GM19035 (cell line): ENCODE results near the gene COASY.
"Not testable (repeated sequence)": the region's sequence is repeated elsewhere in the genome, so short reads cannot be mapped to it uniquely, and the experiment has no call there.

Experiments
- ATAC-seq: cut with Tn5 transposase; IDR thresholded peaks from one replicate; pipeline ENCODE4 v1.9.1; 2021; ENCODE audit not compliant: unreplicated experiment

Gene COASY

DNA sequence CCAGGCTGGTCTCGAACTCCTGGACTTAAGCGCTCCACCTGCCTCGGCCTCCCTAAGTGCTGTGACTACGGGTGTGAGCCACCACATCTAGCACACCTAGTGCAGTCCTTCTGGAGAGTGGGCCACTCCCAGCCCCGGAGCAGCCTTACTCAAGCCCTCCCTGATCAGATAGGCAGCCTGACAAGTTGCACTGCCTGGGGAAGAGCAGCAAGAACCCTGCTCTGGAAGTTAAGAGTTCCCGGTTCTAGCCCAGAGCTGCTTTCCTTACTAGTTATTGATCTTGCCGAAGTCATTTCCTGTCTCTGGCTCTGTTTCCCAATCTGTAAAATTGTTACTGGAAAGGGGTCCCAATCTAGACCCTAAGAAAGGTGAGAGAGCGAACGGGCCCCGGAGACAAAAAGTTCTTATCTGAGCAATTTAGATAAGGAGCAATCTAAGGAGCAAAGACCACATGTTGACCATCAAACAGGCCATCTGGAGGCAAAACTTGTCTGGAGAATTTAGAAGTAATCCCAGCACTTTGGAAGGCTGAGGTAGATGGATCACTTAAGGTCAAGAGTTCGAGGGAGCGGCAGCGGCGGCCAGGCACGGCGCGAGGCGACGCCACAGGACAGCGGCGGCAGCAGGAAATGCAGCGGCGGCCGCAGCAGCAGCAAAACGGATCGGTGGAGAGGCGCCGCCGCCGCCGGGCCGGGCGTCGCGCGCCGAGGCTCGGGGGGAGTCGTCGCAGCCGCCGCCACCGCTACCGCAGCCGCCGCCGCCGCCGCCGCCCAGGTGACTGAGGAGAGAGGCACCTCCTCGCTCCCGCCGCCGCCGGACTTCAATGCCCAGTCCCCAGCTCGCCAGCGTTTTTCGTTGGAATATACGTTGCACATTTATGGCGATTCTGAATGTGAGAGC lies 30.2 kb upstream of the COASY start:
- no peak for ATAC-seq

DNA sequence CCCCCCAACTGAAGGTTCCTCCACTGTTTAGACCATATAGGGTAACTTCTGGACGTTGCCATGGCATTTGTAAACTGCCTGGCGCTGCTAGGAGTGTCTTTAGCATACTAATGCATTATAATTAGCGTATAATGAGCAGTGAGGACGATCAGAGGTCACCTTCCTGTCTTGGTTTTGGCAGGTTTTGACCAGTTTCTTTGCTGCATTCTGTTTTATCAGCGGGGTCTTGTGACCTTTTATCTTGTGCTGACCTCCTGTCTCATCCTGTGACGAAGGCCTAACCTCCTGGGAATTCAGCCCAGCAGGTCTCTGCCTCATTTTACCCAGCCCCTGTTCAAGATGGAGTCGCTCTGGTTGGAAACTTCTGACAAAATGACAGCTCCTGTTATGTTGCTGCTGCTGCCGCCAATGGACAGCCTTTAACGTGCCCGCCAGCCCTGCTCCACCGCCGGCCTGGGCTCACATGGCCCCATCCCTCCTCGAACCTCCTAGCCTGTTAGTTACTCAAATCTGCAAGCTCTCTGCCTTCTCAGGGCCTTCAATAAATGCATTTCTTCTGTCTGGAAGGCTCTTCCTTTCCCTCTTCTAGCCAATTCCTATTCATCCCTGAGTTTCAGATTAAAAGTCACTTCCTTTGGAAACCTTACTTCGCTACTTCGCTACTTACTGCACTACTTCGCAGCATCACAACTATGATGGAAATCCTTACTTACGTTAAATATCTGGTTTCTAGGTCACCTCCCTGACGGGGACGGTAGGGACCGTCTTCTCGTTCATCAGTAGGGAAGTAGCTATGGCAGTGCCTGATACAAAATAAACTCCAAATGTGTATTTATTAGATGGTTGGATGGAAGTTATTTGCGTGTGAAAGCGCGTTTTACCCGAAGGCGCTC lies 26.5 kb upstream of the COASY start:
- no peak for ATAC-seq

DNA sequence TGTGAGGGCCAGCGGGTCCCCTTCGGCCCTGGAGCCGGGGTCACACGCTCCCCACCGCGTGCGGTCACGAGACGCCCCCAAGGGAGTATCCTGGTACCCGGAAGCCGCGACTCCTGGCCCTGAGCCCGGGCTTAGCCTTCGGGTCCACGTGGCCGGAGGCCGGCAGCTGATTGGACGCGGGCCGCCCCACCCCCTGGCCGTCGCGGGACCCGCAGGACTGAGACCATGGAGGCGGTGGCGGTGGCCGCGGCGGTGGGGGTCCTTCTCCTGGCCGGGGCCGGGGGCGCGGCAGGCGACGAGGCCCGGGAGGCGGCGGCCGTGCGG lies 25.9 kb upstream of the COASY start, which contains the start of gene NAGLU:
TSS of gene NAGLU (plus strand) at position 194 of the 324 bp plus-strand sequence. CDS start at position 226, 32 bp downstream.
- ATAC-seq = peak; percentile 84

DNA sequence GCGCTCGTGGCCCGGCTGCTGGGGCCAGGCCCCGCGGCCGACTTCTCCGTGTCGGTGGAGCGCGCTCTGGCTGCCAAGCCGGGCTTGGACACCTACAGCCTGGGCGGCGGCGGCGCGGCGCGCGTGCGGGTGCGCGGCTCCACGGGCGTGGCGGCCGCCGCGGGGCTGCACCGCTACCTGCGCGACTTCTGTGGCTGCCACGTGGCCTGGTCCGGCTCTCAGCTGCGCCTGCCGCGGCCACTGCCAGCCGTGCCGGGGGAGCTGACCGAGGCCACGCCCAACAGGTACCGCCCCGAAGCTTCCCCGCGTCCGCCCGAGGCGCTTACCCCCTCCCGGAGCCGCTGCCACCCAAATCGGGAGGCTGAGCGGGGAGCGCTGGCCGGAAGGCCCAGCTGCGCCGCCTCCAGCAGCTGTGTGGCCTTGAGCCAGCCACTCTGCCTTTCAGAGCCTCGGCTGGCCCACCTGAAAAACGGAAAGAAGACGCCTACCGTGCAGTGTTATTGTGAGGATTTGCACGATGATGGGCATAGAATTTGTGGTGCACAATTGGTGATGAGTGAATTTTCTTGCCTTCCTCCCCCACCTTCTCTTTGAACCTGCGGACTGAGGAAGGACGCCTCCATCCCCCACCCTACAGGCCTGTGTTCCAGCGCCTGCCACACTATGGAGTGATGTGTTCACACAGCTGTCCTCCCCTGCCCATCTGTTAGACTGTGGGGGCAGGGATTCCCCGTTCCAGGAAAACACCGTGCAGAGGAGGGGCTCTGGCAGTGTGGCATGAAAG lies 25.4 kb upstream of the COASY start:
- peak; percentile 60 for ATAC-seq

DNA sequence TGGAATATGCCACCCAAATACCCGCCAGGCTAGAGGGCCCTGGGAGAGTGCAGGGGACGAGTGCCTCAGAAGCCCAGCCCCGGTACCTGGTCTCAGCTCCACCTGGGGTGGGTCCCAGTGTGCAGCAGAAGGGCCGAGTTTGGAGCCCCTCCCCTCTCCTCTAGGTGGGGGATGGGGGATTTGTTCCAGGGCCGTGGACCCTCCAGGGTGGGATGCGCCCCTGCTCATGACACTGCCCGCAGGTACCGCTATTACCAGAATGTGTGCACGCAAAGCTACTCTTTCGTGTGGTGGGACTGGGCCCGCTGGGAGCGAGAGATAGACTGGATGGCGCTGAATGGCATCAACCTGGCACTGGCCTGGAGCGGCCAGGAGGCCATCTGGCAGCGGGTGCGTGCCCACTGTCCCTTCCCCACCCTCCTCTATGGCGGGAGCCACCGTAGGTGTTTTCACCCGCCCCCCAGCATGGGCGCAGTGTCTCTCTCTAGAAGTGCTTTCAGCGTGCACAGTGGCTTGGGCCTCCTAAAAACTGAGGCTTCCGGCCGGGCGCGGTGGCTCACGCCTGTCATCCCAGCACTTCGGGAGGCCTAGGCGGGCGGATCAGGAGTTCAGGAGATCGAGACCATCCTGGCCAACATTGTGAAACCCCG lies 24.7 kb upstream of the COASY start:
- no peak for ATAC-seq

DNA sequence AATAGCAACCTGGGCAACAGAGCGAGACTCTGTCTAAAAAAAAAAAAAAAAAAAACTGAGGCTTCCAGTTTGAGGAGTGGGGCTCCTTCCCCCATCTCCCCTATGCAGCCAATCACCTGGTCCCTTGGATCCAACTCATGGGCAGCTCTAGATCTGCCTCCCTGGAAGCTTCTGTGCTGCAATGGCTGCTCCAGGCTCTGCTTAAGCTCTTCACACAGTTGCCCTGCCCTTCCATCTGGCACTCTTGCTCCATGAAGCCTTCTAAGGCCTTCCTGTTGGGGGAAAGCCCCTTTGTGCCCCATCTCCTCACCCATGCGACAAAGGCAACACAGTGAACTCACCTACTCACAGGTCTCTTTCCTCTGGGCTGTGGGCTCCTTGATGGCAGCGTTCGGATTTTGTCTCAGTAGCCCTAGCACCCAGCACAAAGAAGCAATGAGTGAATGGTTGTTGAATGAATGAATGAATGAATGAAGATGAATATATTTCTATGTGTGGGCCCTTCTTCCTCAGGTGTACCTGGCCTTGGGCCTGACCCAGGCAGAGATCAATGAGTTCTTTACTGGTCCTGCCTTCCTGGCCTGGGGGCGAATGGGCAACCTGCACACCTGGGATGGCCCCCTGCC lies 24.0 kb upstream of the COASY start:
- no peak for ATAC-seq

DNA sequence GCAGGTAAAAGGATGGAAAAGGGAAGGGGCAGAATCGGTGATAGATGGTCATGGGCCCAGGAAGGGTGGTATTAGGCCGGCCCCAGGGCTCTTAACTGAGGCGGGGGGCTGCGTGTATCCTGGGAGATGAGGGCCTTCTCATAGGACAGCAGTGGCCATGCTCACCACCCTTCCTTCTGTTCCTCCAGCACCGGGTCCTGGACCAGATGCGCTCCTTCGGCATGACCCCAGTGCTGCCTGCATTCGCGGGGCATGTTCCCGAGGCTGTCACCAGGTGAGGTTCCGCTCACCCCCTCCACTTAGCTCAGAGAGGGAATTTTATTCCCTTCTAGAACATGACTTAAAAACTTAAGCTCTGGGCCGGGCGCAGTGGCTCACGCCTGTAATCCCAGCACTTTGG lies 23.5 kb upstream of the COASY start:
- no peak for ATAC-seq

DNA sequence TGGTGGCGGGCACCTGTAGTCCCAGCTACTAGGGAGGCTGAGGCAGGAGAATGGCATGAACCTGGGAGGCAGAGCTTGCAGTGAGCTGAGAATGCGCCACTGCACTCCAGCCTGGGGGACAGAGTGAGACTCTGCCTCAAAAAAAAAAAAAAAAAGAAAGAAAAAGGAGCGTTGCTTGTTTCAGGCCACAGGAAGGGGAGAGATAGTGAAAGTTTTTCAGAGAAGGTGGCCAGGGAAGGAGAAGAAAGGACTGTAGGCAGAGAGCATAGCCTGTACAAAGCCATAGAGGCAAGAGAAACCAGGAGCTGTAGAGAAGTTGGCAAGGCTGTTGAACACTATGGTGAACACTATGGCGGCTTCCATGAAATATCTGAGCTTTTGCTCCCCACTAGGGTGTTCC lies 21.4 kb upstream of the COASY start:
- not testable (repeated sequence) for ATAC-seq

DNA sequence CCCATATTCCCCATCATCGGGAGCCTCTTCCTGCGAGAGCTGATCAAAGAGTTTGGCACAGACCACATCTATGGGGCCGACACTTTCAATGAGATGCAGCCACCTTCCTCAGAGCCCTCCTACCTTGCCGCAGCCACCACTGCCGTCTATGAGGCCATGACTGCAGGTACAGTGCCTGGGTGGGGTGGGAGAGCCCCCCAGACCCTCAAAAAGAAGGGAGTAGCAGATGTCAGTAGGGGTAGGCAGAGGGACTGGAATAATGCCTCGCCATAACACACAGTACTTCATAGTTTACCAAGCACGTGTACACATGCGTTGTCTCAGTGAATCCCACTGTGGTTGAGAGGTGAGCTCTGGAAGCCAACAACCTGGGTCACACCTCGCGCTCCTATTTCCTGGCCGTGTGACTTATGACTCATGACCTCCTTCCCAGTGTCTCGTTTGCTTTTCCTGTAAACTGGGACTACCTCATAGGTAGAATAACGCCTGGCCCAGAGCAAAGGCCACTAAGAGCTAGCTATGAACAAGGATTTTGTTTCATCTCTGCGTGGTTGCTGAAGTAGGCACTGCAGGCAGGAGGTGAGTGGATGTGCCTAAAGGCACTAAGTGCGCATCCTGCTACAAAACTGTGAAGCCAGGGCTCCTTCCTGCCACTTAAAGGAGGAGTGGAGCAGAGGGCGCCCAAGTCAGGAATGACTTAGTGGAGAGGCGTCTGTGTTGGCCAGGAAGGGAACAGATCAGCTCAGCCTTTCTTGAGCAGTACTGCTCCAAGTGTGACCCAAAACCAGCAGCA lies 20.7 kb upstream of the COASY start:
- no peak for ATAC-seq

DNA sequence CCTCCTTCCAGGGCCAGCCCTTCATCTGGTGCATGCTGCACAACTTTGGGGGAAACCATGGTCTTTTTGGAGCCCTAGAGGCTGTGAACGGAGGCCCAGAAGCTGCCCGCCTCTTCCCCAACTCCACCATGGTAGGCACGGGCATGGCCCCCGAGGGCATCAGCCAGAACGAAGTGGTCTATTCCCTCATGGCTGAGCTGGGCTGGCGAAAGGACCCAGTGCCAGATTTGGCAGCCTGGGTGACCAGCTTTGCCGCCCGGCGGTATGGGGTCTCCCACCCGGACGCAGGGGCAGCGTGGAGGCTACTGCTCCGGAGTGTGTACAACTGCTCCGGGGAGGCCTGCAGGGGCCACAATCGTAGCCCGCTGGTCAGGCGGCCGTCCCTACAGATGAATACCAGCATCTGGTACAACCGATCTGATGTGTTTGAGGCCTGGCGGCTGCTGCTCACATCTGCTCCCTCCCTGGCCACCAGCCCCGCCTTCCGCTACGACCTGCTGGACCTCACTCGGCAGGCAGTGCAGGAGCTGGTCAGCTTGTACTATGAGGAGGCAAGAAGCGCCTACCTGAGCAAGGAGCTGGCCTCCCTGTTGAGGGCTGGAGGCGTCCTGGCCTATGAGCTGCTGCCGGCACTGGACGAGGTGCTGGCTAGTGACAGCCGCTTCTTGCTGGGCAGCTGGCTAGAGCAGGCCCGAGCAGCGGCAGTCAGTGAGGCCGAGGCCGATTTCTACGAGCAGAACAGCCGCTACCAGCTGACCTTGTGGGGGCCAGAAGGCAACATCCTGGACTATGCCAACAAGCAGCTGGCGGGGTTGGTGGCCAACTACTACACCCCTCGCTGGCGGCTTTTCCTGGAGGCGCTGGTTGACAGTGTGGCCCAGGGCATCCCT lies 18.5 kb upstream of the COASY start:
- no peak for ATAC-seq

DNA sequence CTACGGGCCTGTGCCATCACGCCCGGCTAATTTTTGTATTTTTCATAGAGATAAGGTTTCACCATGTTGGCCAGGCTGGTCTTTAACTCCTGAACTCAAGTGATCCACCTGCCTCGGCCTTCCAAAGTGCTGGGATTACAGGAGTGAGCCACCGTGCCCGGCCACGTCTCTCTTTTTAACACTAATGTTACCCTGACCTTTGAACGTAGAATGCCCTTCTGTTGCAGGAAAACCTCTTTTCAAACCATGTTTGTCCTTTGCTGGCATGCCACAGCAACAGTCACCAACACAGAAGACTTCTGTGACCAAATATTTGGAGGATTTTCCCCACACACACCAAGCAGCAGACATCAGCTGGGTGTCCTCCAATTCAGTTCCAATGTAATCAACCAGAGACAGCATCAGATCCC lies 17.1 kb upstream of the COASY start:
- no peak for ATAC-seq

DNA sequence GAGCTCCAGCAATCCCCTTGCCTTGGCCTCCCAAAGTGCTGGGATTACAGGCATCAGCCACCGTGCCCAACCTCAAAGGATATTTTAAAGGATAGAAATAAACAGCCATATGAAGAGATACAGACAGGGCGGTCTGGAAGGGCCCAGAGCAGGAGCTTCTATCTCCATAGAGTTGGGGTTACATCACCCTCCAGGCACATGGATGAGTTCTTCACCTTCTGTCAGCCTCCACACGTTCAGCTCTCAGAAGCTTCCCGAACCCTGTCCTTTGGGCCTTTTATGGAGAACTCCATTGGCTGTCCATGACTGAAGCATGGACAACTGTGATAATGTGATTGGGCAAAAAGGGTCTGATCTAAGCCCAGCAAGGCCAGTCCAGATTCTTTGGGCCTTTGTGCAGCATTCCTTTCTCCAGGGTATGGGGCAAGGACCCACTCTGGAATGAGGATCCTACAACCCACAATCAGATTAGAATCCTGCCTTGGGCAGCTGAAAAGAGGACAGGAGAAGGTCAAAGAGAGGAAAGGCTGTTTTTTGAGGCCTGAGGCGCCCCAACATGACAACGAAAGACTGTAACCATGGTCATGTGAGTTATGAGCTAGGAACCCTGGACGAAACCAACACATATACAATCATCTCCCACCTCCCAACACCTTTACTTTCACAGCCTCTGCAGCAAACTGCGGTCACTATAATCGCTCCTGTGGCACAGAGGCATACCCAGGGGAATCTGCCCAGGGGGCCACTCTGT lies 16.0 kb upstream of the COASY start:
- ATAC-seq = not testable (repeated sequence)

DNA sequence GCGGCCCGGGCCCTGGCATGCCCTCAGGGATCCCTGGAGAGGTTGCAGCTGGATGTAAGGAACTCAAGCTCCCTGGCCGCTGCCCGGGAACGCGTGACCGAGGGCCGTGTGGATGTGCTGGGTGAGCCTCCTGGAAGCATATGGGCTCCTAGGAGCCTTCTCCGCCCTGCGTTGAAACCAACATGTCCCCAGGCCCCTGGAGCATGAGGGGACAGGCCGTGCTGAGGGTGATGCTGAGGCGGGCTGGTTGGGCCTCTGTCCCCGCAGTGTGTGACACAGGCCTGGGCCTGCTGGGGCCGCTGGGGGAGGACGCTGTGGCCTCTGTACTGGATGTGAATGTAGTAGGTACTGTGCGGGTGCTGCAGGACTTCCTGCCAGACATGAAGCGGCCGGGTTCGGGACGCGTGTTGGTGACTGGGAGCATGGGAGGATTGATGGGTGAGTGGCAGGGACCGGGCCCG lies 14.9 kb upstream of the COASY start:
- no peak for ATAC-seq

DNA sequence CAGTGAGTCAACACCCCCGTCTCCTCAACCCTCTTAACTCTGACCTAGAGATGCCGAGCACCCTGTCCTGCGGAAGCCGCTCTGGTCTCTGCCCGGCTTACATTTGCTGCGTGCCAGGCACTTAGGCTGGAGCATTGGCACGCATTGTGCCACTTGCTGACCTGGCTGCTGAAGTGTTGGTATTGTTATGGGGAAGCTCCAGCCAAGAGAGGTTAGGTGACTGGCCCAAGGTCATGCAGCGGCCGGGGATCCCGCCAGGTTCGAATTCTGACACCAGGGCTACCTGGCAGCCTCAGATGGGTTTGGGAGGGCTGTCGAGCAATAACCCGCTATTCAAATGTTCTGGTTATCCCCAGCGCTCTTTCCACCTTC lies 14.3 kb upstream of the COASY start:
- no peak for ATAC-seq

DNA sequence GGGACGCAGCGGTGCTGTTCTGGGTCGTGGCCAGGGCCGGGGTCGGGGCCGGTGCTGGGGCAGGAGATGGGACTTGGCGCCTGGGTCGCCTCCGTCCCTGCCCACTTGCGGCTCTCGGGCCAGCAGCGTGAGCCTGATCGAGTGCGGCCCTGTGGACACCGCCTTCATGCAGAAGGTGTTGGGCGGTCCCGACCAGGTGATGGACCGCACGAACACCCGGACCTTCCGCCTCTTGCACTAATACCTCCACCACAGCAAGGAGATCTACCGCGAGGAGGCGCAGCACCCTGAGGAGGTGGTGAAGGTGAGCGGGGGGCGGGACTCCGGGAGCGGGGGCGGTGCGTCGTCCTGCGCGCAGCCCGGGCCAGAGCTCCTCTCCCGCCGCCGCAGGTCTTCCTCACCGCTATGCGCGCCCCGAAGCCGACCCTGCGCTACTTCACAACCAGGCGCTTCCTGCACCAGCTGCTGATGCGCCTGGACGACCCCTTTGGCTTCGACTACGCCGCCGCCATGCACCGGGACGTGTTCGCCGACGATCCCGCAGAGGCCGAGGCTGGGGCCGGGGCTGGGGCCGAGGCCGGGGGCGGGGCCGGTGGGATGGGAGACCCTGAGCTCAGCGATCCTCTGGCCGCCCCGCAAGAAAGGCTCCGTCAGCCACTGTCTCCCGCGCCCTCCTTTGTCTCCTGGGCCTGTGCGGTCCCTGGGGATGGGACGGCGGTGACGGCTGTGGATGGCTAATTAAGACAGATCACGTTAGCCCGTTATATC lies 13.7 kb upstream of the COASY start:
- ATAC-seq = peak; percentile 78

DNA sequence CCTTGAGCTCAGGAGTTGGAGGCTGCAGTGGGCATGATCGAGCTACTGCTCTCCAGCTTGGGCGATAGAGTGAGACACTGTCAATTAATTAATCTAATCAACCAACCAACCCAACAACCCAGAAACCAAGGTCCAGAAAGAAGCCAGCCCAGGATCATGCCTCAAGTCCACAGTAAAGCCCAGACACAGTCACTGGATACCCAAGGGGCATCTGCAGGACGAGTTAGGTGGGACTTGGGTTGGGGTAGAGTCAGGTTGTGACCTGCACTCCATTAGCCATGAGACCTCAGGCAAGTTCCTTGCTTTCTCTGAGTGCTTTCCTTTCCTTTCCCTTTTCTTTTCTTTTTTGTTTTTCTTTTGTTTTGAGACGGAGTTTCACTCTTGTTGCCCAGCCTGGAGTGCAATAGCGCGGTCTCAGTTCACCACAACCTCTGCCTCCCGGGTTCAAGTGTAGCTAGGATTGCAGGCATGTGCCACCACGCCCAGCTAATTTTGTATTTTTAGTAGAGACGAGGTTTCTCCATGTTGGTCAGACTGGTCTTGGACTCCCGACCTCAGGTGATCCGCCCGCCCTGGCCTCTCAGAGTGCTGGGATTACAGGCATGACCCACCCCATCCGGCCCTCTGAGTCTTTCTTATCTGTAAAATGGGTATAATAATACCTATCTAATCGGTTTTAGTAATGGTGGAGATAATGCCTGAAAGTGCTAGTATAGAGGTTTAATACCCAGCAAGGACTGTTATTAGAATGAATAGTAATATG lies 12.8 kb upstream of the COASY start:
- ATAC-seq = no peak
